HCT116 (cell line): ENCODE measurements around the gene CNTNAP2. TPM values are rescaled to one million over a fixed set of nuclear protein-coding genes. Genes with fewer than 3 reads are reported as not detected.

Source experiments
- ATAC-seq: fragments of 200-7000 bp; cut with Tn5 transposase; 2 replicates; pipeline ENCODE4 v1.9.1; 2020; ENCODE audit warnings: mild to moderate bottlenecking, moderate library complexity
- BruUV-seq: library from RNA; stranded (reverse); fragments of 400-500 nt; replicated peaks from 2 replicates; lab custom pipeline; 2021; lab: Mats Ljungman, UMichigan
- CTCF ChIA-PET: fragments of 300-600 bp; sonication (Branson Sonifier 250); formaldehyde crosslinking; loops from one replicate; lab custom pipeline; 2021; ENCODE audit warnings: antibody characterized with exemption; lab: Charles Lee
- POLR2A ChIA-PET: fragments of 300-600, 350-600 bp; sonication (Branson Sonifier 250); formaldehyde crosslinking; loops from one replicate; lab custom pipeline; 2021; ENCODE audit warnings: antibody characterized with exemption; lab: Charles Lee
- RAD21 ChIA-PET, 2 experiments: fragments of 300-600 bp; sonication (Branson Sonifier 250); formaldehyde crosslinking; loops; one replicate each; lab custom pipeline; 2023; ENCODE audit warnings: low total read pairs in 2 of 2; ENCODE audit not compliant: uncharacterized antibody in 2 of 2, unreplicated experiment in 2 of 2, low non-redundant PET in 1 of 2; lab: Charles Lee
- DNase-seq: peaks from one replicate; pipeline ENCODE4 v3.0.0-alpha.2; 2010; ENCODE audit warnings: low read depth, low spot score
- H2AFZ ChIP-seq: fragments of 200-600 bp; shearing (Covaris generic), sonication (generic); 2 replicates; pipeline ENCODE4 v1.6.1; 2017; ENCODE audit warnings: low read depth, mixed run types, mixed read lengths, antibody characterized with exemption, low read length; ENCODE audit not compliant: poor library complexity, severe bottlenecking
- H3K27ac ChIP-seq: 2 replicates; pipeline ENCODE4 v1.5.1; 2012; ENCODE audit warnings: low read depth, low read length
- H3K27me3 ChIP-seq: fragments of 200-600 bp; sonication (generic); 2 replicates; pipeline ENCODE4 v1.6.1; 2016; ENCODE audit warnings: mixed run types, low read length, mixed read lengths; ENCODE audit not compliant: insufficient read depth
- H3K36me3 ChIP-seq, 2 experiments: fragments of 200-500 bp in 1 of 2; fragments of 200-600 bp in 1 of 2; sonication (Bioruptor generic) in 1 of 2; sonication (generic) in 1 of 2; 2 replicates each; pipeline versions ENCODE4 v1.5.1 to v1.6.1; 2014 to 2016; ENCODE audit warnings: low read length in 2 of 2, inconsistent platforms in 1 of 2, mixed read lengths in 1 of 2, mixed run types in 1 of 2; ENCODE audit not compliant: insufficient read depth in 2 of 2, control insufficient read depth in 1 of 2
- H3K4me1 ChIP-seq, 2 experiments: fragments of 200-600 bp in 1 of 2; sonication (generic) in 1 of 2; 2 replicates each; pipeline versions ENCODE4 v1.5.1 to v1.6.1; 2012 to 2017; ENCODE audit warnings: low read length in 2 of 2, inconsistent platforms in 1 of 2, mild to moderate bottlenecking in 1 of 2, mixed read lengths in 1 of 2, mixed run types in 1 of 2, moderate library complexity in 1 of 2; ENCODE audit not compliant: insufficient read depth in 2 of 2, control insufficient read depth in 1 of 2
- H3K4me2 ChIP-seq: fragments of 200-600 bp; sonication (generic); 2 replicates; pipeline ENCODE4 v1.6.1; 2017; ENCODE audit warnings: mixed run types, low read length, mixed read lengths
- H3K4me3 ChIP-seq, 2 experiments: fragments of 200-600 bp in 1 of 2; sonication (generic) in 1 of 2; replicated peaks in 1 of 2; 2 replicates each; pipeline ENCODE4 v1.5.1; 2011 to 2016; ENCODE audit warnings: low read length in 2 of 2, control low read depth in 1 of 2, low read depth in 1 of 2, mild to moderate bottlenecking in 1 of 2, mixed read lengths in 1 of 2, mixed run types in 1 of 2
- H3K79me2 ChIP-seq: fragments of 200-600 bp; sonication (generic); 2 replicates; pipeline ENCODE4 v1.6.1; 2017; ENCODE audit warnings: mild to moderate bottlenecking, mixed run types, low read length, moderate library complexity, mixed read lengths; ENCODE audit not compliant: insufficient read depth
- H3K9ac ChIP-seq: fragments of 200-600 bp; sonication (generic); 2 replicates; pipeline ENCODE4 v1.6.1; 2016; ENCODE audit warnings: low read length, mixed read lengths
- H3K9me2 ChIP-seq: fragments of 200-600 bp; sonication (generic), shearing (Covaris generic); 2 replicates; pipeline ENCODE4 v1.6.1; 2017; ENCODE audit warnings: mixed run types, mild to moderate bottlenecking, moderate library complexity; ENCODE audit not compliant: insufficient read depth
- H3K9me3 ChIP-seq, 2 experiments: fragments of 200-500 bp in 1 of 2; fragments of 200-600 bp in 1 of 2; sonication (Bioruptor generic) in 1 of 2; sonication (generic) in 1 of 2; 2 replicates each; pipeline ENCODE4 v1.6.1; 2014 to 2017; ENCODE audit warnings: low read length in 2 of 2, mixed read lengths in 2 of 2, inconsistent platforms in 1 of 2, low read depth in 1 of 2, mild to moderate bottlenecking in 1 of 2, mixed run types in 1 of 2, moderate library complexity in 1 of 2; ENCODE audit not compliant: control insufficient read depth in 1 of 2, insufficient read depth in 1 of 2
- H4K20me1 ChIP-seq: fragments of 200-600 bp; sonication (generic), shearing (Covaris generic); 2 replicates; pipeline ENCODE4 v1.6.1; 2017; ENCODE audit warnings: mixed run types, mild to moderate bottlenecking, moderate library complexity; ENCODE audit not compliant: insufficient read depth
- ATF3 ChIP-seq: IDR thresholded peaks from 2 replicates; pipeline ENCODE4 v1.6.1; 2012
- CTCF ChIP-seq, 3 experiments: fragments of 200-600 bp in 1 of 3; sonication (generic) in 1 of 3; IDR thresholded peaks in 2 of 3; conservative IDR thresholded peaks in 1 of 3; 2 replicates each; pipeline ENCODE4 v1.5.1; 2012 to 2017; ENCODE audit warnings: low read depth in 2 of 3, low read length in 2 of 3, antibody characterized with exemption in 1 of 3, borderline replicate concordance in 1 of 3, control low read depth in 1 of 3, mild to moderate bottlenecking in 1 of 3, mixed read lengths in 1 of 3, mixed run types in 1 of 3, moderate library complexity in 1 of 3; ENCODE audit not compliant: insufficient read depth in 1 of 3
- ELF1 ChIP-seq: IDR thresholded peaks from 2 replicates; pipeline ENCODE4 v1.6.1; 2012; ENCODE audit warnings: low read depth, borderline replicate concordance
- EZH2 ChIP-seq: fragments of 200-600 bp; sonication (generic); IDR thresholded peaks from 2 replicates; pipeline ENCODE4 v1.6.1; 2017; ENCODE audit warnings: antibody characterized with exemption, mixed run types
- JUND ChIP-seq: IDR thresholded peaks from 2 replicates; pipeline ENCODE4 v1.6.1; 2012
- POLR2A ChIP-seq: IDR thresholded peaks from 2 replicates; pipeline ENCODE4 v1.7.0; 2011; ENCODE audit warnings: borderline replicate concordance; ENCODE audit not compliant: insufficient read depth, insufficient read length; ENCODE audit errors: extremely low read depth
- POLR2AphosphoS5 ChIP-seq: IDR thresholded peaks from 2 replicates; pipeline ENCODE4 v1.6.1; 2011; ENCODE audit warnings: mild to moderate bottlenecking, low read depth, low read length, moderate library complexity
- RAD21 ChIP-seq: IDR thresholded peaks from 2 replicates; pipeline ENCODE4 v1.6.1; 2012; ENCODE audit warnings: low read depth, mild to moderate bottlenecking
- SIN3A ChIP-seq: IDR thresholded peaks from 2 replicates; pipeline ENCODE4 v1.6.1; 2012; ENCODE audit warnings: low read depth
- SP1 ChIP-seq: IDR thresholded peaks from 2 replicates; pipeline ENCODE4 v1.6.1; 2012; ENCODE audit warnings: low read depth
- SRF ChIP-seq: IDR thresholded peaks from 2 replicates; pipeline ENCODE4 v1.6.1; 2012; ENCODE audit warnings: low read depth
- TCF7L2 ChIP-seq: IDR thresholded peaks from 2 replicates; pipeline ENCODE4 v1.7.0; 2011; ENCODE audit warnings: borderline replicate concordance, inconsistent platforms; ENCODE audit not compliant: insufficient read depth, insufficient read length; ENCODE audit errors: extremely low read depth
- ZNF274 ChIP-seq: fragments of 200-500 bp; sonication (Bioruptor generic); IDR thresholded peaks from 2 replicates; pipeline ENCODE4 v1.6.1; 2014; ENCODE audit warnings: mild to moderate bottlenecking, low read depth, low read length, inconsistent platforms
- intact Hi-C: fragments of 100-400 bp; cut with micrococcal nuclease; formaldehyde crosslinking; loops from 2 replicates; pipeline ENCODE4 v1.10.0; 2022
- total RNA-seq: library from RNA; stranded (reverse); gene quantifications from one replicate; pipeline ENCODE4 v1.2.1, GENCODE V29; 2021; ENCODE audit not compliant: unreplicated experiment
- TF ChIP-seq, protein P1 (sequence below): IDR thresholded peaks from 2 replicates; pipeline ENCODE4 v1.6.1; 2012; ENCODE audit warnings: low read depth

Gene CNTNAP2
- total RNA-seq, 1 experiment from 2014 or later: 0.37 TPM

DNA sequence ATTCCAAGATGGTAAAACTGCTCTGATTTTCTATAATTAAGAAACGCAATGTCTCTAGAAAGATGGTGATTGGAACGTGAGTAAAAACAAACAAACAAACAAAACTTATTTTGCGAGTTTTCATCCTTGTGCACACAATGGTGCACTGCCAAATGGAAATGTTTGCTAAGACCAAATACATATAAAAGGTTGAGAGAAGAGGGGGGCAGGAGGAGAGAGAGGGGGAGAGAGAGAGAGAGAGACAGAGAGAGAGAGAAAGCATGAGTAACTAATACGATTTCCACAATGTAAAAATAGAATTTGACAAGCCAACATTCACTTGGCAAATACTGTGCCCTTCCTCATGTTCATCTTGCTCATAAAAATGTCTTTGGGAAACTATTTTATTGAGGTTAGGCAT, 375.4 kb downstream of the CNTNAP2 start (continued):
- TF ChIP-seq, protein P1, sequence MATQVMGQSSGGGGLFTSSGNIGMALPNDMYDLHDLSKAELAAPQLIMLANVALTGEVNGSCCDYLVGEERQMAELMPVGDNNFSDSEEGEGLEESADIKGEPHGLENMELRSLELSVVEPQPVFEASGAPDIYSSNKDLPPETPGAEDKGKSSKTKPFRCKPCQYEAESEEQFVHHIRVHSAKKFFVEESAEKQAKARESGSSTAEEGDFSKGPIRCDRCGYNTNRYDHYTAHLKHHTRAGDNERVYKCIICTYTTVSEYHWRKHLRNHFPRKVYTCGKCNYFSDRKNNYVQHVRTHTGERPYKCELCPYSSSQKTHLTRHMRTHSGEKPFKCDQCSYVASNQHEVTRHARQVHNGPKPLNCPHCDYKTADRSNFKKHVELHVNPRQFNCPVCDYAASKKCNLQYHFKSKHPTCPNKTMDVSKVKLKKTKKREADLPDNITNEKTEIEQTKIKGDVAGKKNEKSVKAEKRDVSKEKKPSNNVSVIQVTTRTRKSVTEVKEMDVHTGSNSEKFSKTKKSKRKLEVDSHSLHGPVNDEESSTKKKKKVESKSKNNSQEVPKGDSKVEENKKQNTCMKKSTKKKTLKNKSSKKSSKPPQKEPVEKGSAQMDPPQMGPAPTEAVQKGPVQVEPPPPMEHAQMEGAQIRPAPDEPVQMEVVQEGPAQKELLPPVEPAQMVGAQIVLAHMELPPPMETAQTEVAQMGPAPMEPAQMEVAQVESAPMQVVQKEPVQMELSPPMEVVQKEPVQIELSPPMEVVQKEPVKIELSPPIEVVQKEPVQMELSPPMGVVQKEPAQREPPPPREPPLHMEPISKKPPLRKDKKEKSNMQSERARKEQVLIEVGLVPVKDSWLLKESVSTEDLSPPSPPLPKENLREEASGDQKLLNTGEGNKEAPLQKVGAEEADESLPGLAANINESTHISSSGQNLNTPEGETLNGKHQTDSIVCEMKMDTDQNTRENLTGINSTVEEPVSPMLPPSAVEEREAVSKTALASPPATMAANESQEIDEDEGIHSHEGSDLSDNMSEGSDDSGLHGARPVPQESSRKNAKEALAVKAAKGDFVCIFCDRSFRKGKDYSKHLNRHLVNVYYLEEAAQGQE: no peak
- no peak for TF ChIP-seq ATF3
- TF ChIP-seq ZNF274: no peak
- TF ChIP-seq SRF: no peak
- no peak for TF ChIP-seq TCF7L2
- TF ChIP-seq SP1: no peak
- TF ChIP-seq POLR2A: no peak

GRCh38 chr7:146494952-146495596, 378.5 kb downstream of the CNTNAP2 start:
- no TSS peak for BruUV-seq
- RAD21 ChIA-PET: no interaction called here

More at GRCh38 chr7:146494952-146495596, 378.5 kb downstream of the CNTNAP2 start:
- Histone ChIP-seq H2AFZ (no peak overlapping the region), H3K9ac (no peak overlapping the region), H3K4me2 (no peak overlapping the region), H3K4me3 (no peak overlapping the region), H3K27me3 (no peaks in the 10 kb centered on the region), H3K4me1 (no peaks in the 10 kb centered on the region), H4K20me1 (no peaks in the 10 kb centered on the region), H3K9me2 (no peaks in the 10 kb centered on the region), H3K79me2 (no peaks in the 10 kb centered on the region), H3K36me3 (no peaks in the 10 kb centered on the region), H3K27ac (no peak overlapping the region), H3K9me3 (peaks cover 6 to 16% of the 10 kb centered on the region in 2 experiments; a peak in 2 of 4 replicates)
- intact Hi-C loops: no loop called here
- no peak for DNase-seq
- POLR2A ChIA-PET: no interaction called here
- ATAC-seq: no peak
- CTCF ChIA-PET: no interaction called here
- TF ChIP-seq CTCF (IDR thresholded peaks at IDR 0.05 in 2 of 3, conservative IDR thresholded peaks at IDR 0.05 in 1 of 3; ENCODE audit: borderline replicate concordance in 1 of 3, insufficient read depth in 1 of 3, low read depth in 2 of 3, low read length in 2 of 3): no peak
- TF ChIP-seq JUND: no peak
- no peak for TF ChIP-seq RAD21
- TF ChIP-seq EZH2: no peak
- no peak for TF ChIP-seq ELF1
- no peak for TF ChIP-seq ATF3
- no peak for TF ChIP-seq SIN3A
- no peak for TF ChIP-seq TCF7L2
- TF ChIP-seq POLR2AphosphoS5: no peak
